H1 (cell line): ENCODE measurements around the gene CEP95.
A peak's percentile ranks its signal among the peaks of the same experiment; 100 is the strongest.

Source experiments
- GABPA ChIP-seq: IDR thresholded peaks from 2 replicates; pipeline ENCODE4 v1.6.1; 2011; ENCODE audit warnings: mild to moderate bottlenecking, low read length, moderate library complexity, borderline replicate concordance; ENCODE audit not compliant: insufficient read depth
- POLR2AphosphoS5 ChIP-seq: IDR thresholded peaks from 2 replicates; pipeline ENCODE4 v1.6.1; 2011; ENCODE audit warnings: low read depth, low read length
- SP1 ChIP-seq: IDR thresholded peaks from 2 replicates; pipeline ENCODE4 v1.6.1; 2011; ENCODE audit warnings: low read depth, low read length
- TAF1 ChIP-seq: IDR thresholded peaks from 2 replicates; pipeline ENCODE4 v1.6.1; 2011; ENCODE audit warnings: mild to moderate bottlenecking, low read depth, low read length
- USF2 ChIP-seq: IDR thresholded peaks from 2 replicates; pipeline ENCODE4 v1.6.1; 2011; ENCODE audit warnings: low read length, improper control_type of control experiment
- TF ChIP-seq, protein P1 (sequence below), 3 experiments: IDR thresholded peaks; 1 replicate in 2 of 3; 2 replicates in 1 of 3; pipeline versions ENCODE4 v1.5.1 to v1.6.1; 2011; ENCODE audit warnings: low read length in 3 of 3, mild to moderate bottlenecking in 3 of 3, inconsistent platforms in 2 of 3, low read depth in 1 of 3, moderate library complexity in 1 of 3; ENCODE audit not compliant: insufficient read depth in 1 of 3; ENCODE audit errors: control extremely low read depth in 1 of 3

GRCh38 chr17:64534187-64534586 is 27.4 kb downstream of the CEP95 start:
- TF ChIP-seq, protein P1, sequence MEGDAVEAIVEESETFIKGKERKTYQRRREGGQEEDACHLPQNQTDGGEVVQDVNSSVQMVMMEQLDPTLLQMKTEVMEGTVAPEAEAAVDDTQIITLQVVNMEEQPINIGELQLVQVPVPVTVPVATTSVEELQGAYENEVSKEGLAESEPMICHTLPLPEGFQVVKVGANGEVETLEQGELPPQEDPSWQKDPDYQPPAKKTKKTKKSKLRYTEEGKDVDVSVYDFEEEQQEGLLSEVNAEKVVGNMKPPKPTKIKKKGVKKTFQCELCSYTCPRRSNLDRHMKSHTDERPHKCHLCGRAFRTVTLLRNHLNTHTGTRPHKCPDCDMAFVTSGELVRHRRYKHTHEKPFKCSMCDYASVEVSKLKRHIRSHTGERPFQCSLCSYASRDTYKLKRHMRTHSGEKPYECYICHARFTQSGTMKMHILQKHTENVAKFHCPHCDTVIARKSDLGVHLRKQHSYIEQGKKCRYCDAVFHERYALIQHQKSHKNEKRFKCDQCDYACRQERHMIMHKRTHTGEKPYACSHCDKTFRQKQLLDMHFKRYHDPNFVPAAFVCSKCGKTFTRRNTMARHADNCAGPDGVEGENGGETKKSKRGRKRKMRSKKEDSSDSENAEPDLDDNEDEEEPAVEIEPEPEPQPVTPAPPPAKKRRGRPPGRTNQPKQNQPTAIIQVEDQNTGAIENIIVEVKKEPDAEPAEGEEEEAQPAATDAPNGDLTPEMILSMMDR (IDR thresholded peaks at IDR 0.05; ENCODE audit: control extremely low read depth in 1 of 3, insufficient read depth in 1 of 3, low read depth in 1 of 3, low read length in 3 of 3): peak in 2 of 3 experiments; percentile 10 to 12; a peak in 2 of 4 replicates
- TF ChIP-seq USF2: no peak
- no peak for TF ChIP-seq GABPA
- no peak for TF ChIP-seq TAF1
- TF ChIP-seq SP1: no peak
- no peak for TF ChIP-seq POLR2AphosphoS5
